ENCODE data around the gene G0S2.

- no peak for TF ChIP-seq CTCF (IDR thresholded peaks at IDR 0.05)
- no peak for TF ChIP-seq POLR2AphosphoS5 (IDR thresholded peaks at IDR 0.05)
Measured at GRCh38 chr1:209633335-209633997, 41.7 kb upstream of the G0S2 start.

Data from gastroesophageal sphincter (tissue), 3 donors.